HPDE6-E6E7 (cell line): ENCODE data around the gene SLC2A13.
"Not testable (repeated sequence)": the region's sequence is repeated elsewhere in the genome, so short reads cannot be mapped to it uniquely, and the experiment has no call there.

Experiments
- DNase-seq: peaks from one replicate; pipeline ENCODE4 v3.0.0; 2011; ENCODE audit warnings: missing footprints; ENCODE audit errors: extremely low spot score

The SLC2A13 gene

DNA sequence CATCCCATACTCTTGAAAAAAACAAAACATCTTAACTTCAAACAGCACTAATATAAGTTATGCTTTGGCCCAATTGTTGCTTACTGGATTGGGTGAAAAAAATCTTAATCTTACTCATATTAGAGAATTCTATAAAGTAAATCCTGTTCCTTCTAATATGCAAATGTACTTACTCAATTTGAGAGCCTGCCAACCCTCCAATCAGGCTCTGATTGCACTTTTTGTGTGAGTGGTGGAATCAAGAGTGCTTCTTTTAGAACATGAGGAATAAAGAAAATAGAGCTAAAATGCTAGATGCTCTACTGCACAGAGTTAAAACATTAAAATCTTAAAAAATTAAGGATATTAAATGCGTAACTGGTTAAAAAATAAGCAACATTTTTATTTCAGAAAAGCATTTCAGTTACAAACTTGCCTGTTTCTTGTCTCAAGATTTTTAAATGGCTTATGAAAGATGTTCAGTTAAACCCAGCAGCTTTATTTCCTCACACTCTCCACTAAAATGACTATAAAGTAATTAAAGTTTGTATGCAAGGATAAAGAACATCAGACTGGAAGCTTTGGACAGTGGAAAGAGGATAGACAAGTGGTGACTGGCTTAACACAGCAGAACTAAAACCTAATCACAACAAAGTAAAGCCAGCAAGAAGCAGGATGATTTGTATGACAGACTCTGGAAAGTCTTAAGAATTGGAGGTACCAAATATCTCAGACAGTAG lies 177.5 kb downstream of the SLC2A13 start:
- no peak for DNase-seq

DNA sequence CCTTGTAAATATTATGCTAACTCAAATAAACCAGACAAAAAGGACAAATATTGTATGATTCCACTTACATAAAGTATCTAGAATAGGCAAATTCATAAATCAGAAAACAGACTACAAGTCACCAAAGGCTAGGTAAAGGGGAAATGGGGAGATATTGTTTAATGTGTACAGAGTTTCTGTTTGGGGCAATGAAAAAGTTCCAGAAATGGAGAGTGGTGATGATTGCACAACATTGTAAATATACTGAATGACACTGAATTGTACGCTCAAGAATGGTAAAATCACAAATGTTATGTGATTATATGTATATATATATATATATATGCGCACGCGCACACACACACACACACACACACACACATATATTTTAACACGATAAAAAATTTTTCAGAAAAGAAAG lies 182.5 kb downstream of the SLC2A13 start:
- DNase-seq = no peak

DNA sequence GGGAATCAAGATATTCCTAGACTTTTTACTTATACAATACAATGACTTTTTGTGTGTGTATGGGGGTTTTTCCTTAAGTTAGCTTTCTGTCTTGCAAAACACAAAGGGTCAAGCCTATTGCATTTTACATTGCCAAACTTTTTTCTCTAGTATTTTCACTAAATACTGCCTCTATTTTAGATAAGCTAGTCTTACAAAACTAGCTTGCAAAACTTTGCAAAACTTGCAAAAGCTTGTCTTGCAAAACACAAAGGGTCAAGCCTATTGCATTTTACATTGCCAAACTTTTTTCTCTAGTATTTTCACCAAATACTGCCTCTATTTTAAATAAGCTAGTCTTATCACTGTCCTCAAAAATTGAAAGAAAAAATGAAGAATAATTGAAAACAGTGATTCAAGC lies 183.3 kb downstream of the SLC2A13 start:
- DNase-seq = not testable (repeated sequence)

DNA sequence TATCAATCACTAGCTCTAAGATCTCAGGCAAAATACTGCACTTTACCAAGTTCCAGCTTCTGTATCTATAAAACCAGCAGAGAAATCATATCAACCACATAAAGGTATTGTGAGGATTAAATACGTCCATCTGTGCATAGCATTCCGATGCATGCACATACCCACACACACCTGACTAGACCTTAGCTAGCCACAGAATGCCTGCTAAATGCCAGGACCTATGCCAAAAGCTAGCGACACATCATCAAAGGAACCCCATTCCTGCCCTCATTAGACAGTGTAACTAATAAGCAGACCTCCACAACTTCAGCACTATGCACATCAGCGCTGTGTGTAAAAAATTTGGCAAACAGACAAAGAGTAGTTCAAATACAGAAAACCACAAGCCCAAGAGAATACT lies 185.2 kb downstream of the SLC2A13 start:
- DNase-seq = no peak

DNA sequence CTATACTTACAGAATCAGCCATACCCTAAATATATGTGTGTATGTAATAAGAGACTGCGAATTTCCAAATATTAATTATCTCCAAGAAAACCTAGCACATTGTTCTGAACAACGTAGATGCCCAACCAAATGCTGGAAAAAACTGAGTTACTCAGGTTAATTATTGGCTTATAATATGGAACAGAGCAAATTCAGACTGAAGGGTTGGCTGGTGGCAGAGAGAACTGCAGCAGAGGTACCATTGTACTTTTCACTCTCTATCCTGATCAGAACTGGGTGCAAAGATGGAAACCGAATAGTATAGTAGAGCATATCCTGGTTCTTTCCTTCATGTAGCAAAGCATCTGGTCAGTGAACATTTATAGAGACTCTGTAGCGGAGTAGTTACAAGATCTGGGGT lies 185.7 kb downstream of the SLC2A13 start:
- DNase-seq = no peak

DNA sequence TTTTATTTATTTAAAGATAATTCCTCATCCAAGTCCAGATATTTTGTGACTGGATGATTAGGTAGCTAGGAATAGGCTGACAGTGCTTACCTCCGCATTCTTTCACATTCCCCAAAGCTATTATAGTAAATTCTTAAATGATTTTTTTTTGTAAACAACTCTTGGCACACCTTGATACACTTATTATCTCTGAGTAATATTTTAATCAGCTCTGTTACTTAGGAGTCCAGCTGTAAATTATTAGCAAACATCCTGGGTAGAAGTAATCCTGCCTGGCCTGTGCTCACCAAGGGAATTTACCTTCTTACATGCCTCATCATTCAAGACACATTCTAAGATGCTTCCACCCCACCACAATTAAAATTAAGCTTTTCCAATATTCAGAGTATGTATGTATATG lies 186.1 kb downstream of the SLC2A13 start:
- DNase-seq = no peak

DNA sequence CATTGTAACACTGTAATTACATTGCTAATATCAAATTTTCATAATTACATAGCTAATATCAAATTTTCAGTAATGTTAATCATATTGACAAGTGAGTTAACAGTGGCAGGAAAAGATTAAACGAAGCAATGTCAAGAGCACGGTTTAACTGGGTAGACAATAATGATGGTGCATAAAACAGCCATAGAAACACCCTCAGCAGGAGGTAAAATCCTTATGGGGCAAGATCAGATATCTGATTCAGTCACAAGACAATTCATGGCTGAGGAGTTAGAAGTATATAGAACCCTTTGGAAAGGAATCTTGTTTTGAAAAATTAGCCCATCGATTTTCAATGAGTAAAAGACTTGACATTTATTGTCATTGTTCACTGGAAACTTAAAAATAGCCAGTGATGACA lies 190.6 kb downstream of the SLC2A13 start:
- DNase-seq = no peak

DNA sequence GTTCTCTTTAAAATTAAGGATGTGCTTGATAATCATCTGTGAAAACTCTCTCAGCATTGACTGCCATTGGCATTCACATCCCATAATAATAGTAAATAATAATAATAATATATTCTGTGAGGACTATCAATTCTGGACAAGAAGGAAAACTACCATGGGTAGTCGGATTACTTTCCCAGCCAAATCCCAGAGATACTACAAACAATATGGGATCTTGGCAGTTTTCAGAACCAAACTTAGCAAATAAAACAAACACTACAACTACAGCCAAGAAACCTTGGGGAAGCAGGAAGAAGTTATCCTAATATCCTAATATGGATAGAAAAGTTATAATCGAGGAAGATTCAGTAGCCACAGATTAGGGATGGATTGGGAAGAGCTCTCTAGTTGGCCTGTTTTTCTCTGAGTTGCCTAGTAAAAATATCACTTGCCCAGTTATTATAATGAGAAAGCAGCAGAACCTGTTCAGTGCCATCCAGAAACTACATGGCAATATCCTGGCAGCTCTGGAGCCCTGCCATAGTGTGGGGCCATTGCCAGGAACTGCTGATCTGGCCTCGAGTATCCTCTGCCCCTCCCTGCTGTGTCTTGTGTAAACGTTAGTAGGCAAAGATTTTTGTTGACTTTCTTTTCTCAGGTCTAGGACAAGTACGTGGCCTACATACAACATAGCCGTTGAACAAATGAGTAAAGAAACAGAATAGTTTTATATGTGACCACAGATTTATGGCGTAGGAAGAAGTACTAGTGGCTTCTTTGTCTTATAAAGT lies 193.5 kb downstream of the SLC2A13 start:
- DNase-seq = no peak

DNA sequence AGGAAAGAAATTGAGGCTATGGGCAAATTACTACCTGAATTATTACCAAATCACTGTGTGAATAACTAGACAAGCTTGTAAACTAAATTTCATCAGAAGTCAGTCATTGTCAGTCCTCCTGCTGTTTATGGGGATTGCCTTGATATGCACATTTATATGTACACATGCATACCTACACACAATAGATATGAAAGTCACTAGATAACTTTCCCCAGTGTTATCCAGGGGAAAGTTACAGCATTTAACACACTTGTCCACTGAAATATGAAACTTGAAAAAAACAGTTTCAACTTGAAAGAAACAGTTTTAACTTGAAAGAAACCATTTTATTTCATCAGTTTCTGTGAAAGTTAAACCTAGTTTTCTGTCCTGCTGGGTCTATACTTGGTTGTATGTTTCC lies 199.6 kb downstream of the SLC2A13 start:
- DNase-seq = no peak

DNA sequence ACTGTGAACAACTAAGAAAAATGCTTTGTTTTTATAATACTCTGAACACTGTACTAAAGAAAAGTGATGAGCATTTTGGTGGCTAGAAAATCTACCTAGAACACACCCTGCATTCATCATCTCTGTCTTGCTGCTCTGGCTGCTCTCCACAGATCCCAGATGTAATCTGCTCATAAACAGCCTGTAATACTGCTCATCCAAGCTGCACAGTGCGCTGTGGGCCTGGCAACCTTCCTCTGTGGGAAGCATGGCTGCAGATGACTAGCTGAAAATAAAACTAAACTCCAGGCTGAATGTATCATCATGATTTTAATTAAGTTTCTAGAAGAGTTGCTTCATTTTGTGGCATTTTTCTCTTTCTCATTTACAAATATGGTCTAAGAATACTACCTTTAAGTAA lies 200.7 kb downstream of the SLC2A13 start:
- no peak for DNase-seq

DNA sequence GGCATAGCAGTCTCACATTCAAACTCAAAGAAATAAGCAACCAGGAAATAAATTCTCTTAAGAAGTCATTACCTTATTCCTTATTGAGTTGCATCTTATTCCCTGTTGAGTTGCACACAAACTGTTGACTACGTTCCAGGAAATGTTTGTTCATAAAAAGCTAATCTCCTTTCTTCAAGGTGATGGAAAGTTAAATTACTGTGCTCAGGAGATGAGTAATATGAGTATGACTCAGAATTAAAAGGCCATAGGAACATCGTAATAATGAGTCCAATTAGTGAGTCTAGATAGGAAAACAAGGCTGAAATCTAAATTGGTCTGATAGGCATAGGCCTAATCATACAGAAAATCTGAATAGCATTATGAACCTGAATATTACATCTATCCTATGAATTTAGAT lies 203.1 kb downstream of the SLC2A13 start:
- DNase-seq = no peak

DNA sequence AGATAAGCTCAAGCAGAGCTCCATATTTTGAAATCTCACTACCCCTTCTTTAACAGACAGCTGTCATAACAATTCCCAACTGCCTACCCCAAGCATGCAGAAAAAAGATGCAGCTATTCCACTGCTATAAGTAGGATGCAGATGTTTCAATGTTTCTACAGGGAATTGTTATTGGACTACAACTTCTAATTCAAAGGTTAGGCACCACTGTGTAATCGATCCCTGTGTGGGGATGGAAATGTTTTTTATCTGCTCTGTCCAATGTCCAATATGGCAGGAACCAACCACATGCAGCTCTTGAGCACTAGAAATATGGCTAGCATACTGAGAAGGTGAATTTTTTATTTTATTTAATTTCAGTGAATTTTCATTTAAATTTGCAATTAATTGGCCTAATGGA lies 208.6 kb downstream of the SLC2A13 start:
- no peak for DNase-seq

DNA sequence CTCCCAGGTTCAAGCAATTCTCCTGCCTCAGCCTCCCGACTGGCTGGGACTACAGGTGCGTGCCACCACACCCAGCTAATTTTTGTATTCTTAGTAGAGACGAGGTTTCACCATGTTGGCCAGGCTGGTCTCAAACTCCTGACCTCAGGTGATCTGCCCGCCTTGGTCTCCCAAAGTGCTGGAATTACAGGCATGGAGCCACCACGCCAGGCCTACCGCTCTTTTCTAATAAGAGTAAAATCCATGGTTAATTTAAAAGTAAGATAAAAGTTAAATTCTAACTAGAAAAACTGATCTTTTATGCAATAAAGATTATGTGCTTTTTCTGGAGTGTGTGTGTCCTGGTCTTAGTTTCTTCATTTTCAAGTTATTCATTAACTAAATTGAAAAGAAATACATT lies 212.5 kb downstream of the SLC2A13 start:
- DNase-seq = not testable (repeated sequence)

DNA sequence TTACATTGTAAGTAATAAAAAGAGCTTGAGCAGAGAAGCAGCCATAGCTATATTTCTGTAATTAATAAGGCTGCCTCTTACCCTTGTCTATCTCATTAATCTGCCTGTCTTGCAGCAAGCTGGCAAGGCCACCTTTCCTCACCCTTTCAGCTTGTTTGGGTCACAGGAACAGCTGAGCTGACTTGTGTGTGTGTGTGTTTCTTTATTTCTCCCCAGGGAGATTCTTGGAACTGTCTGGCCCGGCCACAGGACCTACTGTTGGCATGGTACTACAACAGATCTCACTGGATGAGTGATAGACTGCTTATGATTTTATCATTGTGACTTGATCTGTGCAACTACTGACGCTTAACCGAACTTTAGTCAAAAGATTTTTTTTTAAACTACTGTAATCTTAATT lies 213.7 kb downstream of the SLC2A13 start:
- no peak for DNase-seq

DNA sequence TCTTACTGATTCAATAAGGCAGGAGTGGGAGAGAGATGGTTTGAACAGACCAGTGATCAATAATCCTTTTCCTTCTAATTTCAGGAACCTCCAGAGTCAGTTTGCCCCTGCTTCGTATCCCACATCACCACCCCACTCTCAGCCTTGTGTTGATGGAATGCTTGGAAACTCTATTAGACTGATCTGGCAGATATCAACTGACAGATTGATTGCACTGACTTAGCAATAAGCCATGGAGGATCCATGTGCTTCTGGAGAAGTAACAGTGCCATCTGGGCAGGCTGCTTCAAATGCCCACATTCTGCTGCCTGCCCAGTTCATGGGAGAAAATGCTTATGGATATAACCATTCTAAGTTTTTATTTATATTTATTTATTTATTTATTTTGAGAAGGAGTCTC lies 218.0 kb downstream of the SLC2A13 start:
- no peak for DNase-seq

DNA sequence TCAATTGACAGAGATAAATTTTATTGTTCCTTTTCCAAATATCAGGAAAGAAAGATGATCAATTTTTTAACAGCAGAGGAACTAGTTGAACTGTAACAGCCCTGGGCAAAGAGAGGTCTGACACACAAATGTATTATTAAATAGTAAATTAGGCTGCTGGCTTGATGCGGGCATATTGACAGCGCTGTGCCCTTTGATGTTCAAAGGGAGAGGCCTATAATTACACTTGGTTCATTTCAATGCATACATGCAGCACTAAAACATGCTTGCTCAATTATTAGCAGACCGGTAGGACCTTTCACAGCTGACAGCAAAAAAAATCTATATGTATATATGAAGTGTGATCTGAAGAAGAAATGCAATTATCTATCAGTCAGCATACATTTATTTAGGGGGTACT lies 219.8 kb downstream of the SLC2A13 start:
- no peak for DNase-seq

DNA sequence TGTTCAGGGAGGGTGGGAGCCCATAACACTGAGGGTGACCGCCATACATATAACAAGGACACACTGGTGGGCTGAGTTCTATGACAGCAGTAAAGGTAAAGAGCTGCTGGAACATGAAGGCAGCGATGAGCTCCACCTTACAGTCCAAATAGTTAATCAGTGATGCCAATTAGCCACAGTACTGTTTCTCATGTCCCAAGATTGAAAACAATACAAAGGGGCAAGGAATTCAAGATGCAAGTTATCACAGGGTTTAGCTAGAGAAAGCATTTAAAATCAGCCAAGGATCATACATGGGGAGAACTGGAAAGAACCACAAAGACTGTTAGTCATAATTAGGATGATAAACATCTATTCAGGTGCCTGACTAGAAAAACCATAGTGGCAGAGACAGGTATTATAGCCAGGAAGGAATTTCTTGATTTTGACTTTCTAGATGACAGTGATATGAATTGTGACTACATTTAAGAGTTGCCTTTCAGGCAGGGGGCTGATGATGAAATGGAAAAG lies 221.2 kb downstream of the SLC2A13 start:
- DNase-seq = no peak

DNA sequence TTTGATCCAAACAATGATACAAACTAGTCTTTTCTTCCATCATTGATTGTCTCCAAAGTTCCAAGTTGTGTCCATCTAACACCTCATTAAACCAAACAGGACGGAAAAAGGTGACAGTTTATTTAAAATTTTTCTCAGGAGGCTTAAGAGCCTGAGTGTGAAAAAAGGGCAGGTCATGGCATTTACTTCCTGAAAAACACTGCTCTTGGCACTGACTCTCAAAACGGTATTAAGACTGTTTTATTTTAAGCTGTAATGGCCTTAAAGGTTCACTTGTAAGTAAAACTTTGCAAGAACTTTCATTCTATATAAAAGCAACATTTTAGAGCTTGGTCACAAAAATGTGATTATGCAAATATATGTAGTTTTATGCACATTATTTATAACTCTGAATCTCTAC lies 222.5 kb downstream of the SLC2A13 start:
- DNase-seq = no peak

DNA sequence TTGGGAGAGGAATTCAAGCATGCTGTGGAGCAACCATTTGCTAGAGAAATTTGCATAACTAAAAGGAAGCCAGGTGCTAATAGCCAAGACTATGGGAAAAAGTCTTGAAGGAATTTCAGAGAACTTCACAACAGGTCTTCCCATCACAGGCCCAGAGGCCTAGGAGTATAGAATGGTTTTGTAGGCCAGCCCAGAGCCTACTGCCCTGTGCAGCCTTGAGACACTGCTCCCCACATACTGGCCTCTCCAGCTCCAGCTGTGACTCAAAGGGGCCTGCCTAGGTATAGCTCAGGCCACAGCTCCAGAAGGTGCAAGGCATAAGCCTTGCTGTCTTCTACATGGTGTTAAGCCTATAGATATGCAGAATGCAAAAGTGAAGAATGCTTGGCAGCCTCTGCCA lies 227.1 kb downstream of the SLC2A13 start:
- no peak for DNase-seq

DNA sequence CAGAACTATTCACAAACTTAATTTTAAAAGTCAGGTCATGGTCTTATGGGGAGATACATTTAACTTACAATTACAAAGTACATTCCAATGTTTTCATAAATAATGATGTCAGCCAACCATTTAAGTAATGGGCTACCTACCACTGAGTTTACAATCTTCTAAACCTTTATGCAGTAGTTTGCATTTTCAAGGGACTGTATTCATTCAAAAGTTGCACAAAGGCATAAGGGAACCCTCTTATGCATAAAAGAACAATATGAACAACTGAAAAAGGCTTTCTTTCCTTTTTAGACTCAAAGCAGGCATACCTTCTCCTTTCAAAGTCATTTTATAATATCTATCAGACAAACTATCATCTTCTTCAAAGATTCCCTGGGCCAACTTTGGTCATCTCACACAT lies 230.2 kb downstream of the SLC2A13 start:
- no peak for DNase-seq

DNA sequence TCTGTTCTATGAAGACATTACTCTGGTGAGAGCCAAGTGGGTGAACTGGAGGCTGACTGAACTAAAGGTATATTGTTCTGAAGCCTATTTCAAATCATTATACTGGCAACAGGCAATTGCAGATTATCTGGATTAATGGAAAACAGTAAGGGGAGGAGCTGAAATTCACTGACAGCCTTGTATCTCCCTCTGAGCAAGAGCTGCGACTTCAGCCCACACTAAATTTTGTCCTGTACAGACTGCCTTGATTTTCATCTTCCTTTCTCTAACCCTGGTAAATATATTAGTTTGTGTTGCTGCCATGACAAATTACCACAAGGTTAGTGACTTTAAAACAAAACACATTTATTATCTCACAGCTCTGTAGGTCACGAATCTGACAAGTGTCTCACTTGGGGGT lies 231.1 kb downstream of the SLC2A13 start:
- no peak for DNase-seq

DNA sequence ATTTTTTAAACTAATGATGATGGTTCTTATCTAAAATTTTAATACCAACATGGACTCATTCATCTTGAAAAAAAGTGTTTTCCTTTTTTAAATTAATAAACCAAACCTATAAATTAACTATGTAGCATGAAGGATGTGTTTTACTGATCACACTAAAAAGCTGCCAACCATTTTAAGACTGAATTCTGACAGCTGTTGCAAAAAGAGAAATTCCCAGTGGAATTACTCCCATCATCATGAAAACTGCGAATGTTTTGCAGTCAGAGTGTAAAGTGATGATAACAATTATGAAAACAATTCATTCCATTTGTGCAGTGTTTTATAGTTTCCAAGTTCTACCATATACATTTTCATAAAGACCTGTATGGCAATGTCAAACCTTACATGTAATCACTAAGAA lies 232.8 kb downstream of the SLC2A13 start:
- DNase-seq = no peak

DNA sequence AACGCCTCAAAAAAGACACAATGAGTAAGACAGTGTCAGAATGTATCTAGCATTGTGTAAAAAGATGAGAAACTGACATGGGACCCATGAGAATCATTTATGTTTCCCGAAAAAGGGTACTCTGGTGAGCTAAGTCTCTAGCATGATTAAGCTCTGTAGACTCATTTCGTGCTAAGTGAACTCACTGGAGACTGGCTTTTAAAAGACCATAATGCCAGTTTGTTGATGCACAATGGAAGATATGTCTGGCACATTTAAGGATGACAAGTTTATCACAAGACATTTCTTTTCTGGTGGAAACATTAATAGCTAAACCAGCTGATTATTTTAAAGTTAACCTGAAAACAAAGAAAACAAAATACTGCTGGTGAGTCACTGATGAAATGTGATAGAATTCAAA lies 233.5 kb downstream of the SLC2A13 start:
- DNase-seq = no peak
